ENCODE measurements around the gene SOX6. TPM values are rescaled to one million over a fixed set of nuclear protein-coding genes. Genes with fewer than 3 reads are reported as not detected.
"Not testable (repeated sequence)": the region's sequence is repeated elsewhere in the genome, so short reads cannot be mapped to it uniquely, and the experiment has no call there.

SOX6 gene
- total RNA-seq, 4 donors from 2014 or later, result 0.29 to 20.5 (median 8.2) TPM

DNA sequence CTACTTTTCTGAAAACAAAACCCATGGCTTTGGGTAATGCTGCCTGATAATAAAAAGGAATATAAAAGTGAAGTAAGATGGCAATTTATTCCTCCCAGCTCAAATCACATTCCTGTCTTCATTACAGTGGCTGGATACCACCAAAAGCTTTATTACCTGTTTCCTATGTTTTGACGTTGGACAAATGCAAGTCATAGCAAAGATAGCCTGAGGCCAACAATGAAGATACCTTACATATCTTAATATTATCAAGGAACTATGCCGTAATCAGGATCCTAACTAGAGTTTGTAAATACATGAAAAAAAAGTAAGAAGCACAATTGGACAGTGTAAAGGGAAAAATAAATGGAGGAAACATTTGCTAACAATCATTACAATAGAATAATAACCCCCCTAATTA lies 202.4 kb downstream of the SOX6 start:
- Histone ChIP-seq H3K9me3 (no peaks in the 10 kb centered on the region), H3K36me3 (no peaks in the 10 kb centered on the region), H3K4me3 (no peak overlapping the region), H3K4me1 (no peaks in the 10 kb centered on the region), H3K27ac (no peak overlapping the region), H3K27me3 (no peaks in the 10 kb centered on the region)
- intact Hi-C loops (cut with DNase I; ENCODE audit: low total_unique reads), result no loop called here
- TF ChIP-seq, protein P1, sequence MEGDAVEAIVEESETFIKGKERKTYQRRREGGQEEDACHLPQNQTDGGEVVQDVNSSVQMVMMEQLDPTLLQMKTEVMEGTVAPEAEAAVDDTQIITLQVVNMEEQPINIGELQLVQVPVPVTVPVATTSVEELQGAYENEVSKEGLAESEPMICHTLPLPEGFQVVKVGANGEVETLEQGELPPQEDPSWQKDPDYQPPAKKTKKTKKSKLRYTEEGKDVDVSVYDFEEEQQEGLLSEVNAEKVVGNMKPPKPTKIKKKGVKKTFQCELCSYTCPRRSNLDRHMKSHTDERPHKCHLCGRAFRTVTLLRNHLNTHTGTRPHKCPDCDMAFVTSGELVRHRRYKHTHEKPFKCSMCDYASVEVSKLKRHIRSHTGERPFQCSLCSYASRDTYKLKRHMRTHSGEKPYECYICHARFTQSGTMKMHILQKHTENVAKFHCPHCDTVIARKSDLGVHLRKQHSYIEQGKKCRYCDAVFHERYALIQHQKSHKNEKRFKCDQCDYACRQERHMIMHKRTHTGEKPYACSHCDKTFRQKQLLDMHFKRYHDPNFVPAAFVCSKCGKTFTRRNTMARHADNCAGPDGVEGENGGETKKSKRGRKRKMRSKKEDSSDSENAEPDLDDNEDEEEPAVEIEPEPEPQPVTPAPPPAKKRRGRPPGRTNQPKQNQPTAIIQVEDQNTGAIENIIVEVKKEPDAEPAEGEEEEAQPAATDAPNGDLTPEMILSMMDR (IDR thresholded peaks at IDR 0.05), result no peak
- TF ChIP-seq POLR2A (IDR thresholded peaks at IDR 0.05), result no peak
- DNase-seq, result no peak

DNA sequence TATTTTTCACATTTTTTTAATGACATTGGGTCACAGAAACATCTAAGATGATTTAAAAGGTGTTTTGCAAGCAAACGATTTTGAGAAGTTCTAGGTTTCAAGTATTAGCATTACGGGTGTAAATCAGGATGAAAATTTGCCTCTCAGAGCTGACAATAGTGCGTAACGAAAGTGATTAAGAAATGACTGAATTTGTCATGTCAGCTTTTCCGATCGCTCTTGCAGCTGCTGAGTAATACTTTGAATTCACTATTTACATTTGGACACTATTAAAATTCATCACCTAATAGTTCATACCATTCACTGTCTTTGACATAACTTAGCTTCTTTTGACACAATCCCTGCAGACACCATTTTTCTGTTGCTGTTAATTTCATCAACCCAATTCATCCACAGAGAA lies 205.2 kb downstream of the SOX6 start:
- TF ChIP-seq, protein P1 (IDR thresholded peaks at IDR 0.05), result no peak
- TF ChIP-seq POLR2A (IDR thresholded peaks at IDR 0.05), result no peak
- intact Hi-C loops (cut with DNase I; ENCODE audit: low total_unique reads), result no loop called here
- no peak for DNase-seq
- Histone ChIP-seq H3K4me3 (no peak overlapping the region), H3K36me3 (no peaks in the 10 kb centered on the region), H3K27me3 (no peaks in the 10 kb centered on the region), H3K4me1 (no peaks in the 10 kb centered on the region), H3K27ac (no peak overlapping the region), H3K9me3 (no peaks in the 10 kb centered on the region)

DNA sequence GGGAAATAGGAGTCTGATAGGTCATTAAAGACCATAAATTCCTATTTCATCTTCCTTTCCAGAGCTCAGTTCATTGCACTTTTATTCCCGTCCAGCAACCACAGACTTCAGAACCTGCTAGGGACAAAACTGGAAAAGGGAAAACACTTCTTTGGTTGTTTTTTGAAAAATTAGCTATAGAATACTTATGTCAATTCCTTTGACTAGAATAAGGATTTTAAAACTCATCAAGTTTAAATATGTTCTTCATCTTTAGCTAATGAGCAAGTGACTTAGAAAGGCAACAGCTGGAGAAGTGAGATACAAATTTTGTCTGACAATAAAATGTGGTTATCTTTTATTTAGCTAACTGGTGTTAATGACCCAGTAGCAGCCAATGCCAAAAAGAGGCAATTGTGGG lies 206.9 kb downstream of the SOX6 start:
- H3K36me3 ChIP-seq, result no peaks in the 10 kb centered on the region

DNA sequence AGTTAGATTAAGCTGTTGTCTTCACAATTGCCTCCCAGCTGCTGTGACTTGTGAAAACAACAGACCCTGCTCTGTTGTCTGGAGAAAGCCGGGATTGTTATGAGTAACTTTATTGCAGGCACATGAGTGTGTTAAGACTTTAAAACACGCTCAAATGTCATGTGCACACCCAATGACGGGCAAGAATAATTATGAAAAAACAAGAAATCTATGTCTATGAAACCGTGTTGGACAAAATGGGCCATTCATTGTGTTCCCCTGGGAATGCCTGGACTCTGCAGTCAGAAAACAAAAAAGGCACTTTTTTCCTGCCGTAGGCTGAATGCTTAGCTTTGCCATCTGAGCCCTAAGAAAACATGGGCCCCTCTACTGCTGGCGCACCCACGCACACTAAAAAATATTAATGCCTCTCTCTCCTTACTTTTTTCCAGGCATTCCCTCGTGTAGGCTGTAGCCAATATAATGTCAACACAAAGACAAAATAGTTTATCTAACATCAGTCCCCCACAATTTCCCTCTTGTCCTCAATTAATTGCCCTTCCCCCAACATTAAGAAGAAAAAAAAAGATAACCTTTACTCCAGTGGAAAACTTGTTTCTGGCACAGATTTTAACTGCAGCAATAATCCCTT lies 207.9 kb downstream of the SOX6 start:
- TF ChIP-seq, protein P1 (IDR thresholded peaks at IDR 0.05), result no peak
- TF ChIP-seq POLR2A (IDR thresholded peaks at IDR 0.05), result no peak
- DNase-seq, result no peak
- Histone ChIP-seq H3K27me3 (no peaks in the 10 kb centered on the region), H3K36me3 (no peaks in the 10 kb centered on the region), H3K4me1 (no peaks in the 10 kb centered on the region), H3K27ac (peak overlapping the region in 1 of 2 donors; percentile 31), H3K9me3 (no peaks in the 10 kb centered on the region), H3K4me3 (no peak overlapping the region)
- intact Hi-C loops (cut with DNase I; ENCODE audit: low total_unique reads), result no loop called here

More for the DNA sequence above, 206.9 kb downstream of the SOX6 start:
- Histone ChIP-seq H3K4me3 (no peak overlapping the region), H3K27me3 (no peaks in the 10 kb centered on the region), H3K4me1 (no peaks in the 10 kb centered on the region), H3K27ac (no peak overlapping the region), H3K9me3 (no peaks in the 10 kb centered on the region)
- intact Hi-C loops (cut with DNase I; ENCODE audit: low total_unique reads), result no loop called here
- DNase-seq, result no peak
- no peak for TF ChIP-seq POLR2A (IDR thresholded peaks at IDR 0.05)
- TF ChIP-seq, protein P1 (IDR thresholded peaks at IDR 0.05), result no peak

DNA sequence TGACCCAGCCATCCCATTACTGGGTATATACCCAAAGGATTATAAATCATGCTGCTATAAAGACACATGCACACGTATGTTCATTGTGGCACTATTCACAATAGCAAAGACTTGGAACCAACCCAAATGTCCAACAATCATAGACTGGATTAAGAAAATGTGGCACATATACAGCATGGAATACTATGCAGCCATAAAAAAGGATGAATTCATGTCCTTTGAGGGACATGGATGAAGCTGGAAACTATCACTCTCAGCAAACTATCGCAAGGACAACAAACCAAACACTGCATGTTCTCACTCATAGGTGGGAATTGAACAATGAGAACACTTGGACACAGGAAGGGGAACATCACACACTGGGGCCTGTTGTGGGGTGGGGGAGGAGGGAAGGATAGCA lies 209.4 kb downstream of the SOX6 start:
- H3K9me3 ChIP-seq; H3K27me3 ChIP-seq; intact Hi-C loops (cut with DNase I; ENCODE audit: low total_unique reads): not testable (repeated sequence)

DNA sequence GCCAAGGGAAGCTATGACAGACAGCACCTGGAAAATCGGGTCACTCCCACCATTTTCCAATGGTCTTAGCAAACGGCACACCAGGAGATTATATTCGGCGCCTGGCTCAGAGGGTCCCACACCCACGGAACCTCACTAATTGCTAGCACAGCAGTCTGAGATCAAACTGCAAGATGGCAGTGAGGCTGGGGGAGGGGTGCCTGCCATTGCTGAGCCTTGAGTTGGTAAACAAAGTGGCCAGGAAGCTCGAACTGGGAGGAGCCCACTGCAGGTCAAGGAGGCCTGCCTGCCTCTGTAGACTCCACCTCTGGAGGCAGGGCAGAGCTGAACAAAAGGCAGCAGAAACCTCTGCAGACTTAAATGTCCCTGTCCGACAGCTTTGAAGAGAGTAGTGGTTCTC lies 214.7 kb downstream of the SOX6 start:
- H3K4me1 ChIP-seq; H3K4me3 ChIP-seq; H3K36me3 ChIP-seq; DNase-seq; intact Hi-C loops (cut with DNase I; ENCODE audit: low total_unique reads); H3K27me3 ChIP-seq; H3K27ac ChIP-seq; H3K9me3 ChIP-seq: not testable (repeated sequence)

More for the DNA sequence above, 209.4 kb downstream of the SOX6 start:
- H3K4me3 ChIP-seq, H3K4me1 ChIP-seq, H3K36me3 ChIP-seq, H3K27ac ChIP-seq, DNase-seq: not testable (repeated sequence)

DNA sequence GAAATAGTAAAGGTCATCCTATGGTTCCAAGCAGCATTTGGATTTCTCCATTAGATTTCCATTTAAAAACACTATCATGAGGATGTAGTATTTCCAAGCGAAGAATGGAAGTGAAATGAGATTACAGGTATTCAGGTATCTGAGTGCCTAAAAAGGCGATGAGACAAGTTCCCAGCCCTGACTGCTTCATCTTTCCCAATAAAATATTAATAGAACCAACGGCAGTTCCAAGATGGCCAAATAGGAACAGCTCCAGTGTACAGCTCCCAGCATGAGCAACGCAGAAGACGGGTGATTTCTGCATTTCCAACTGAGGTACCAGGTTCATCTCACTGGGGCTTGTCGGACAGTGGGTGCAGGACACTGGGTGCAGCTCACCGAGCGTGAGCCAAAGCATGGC lies 215.2 kb downstream of the SOX6 start:
- H3K36me3 ChIP-seq; H3K27ac ChIP-seq; H3K4me3 ChIP-seq; H3K27me3 ChIP-seq; H3K4me1 ChIP-seq; intact Hi-C loops (cut with DNase I; ENCODE audit: low total_unique reads); H3K9me3 ChIP-seq; DNase-seq: not testable (repeated sequence)

All from uterus (tissue), 4 donors.